Caco-2 (cell line): ENCODE measurements around the gene NMNAT2. TPM values are rescaled to one million over a fixed set of nuclear protein-coding genes. Genes with fewer than 3 reads are reported as not detected.

ENCODE experiments used
- BruUV-seq: library from RNA; stranded (reverse); fragments of 400-500 nt; replicated peaks from 2 replicates; lab custom pipeline; 2021; lab: Mats Ljungman, UMichigan
- CTCF ChIA-PET: fragments of 300-600 bp; sonication (Branson Sonifier 250); formaldehyde crosslinking; loops from one replicate; lab custom pipeline; 2022; ENCODE audit warnings: antibody characterized with exemption; lab: Charles Lee
- POLR2A ChIA-PET: fragments of 300-600 bp; sonication (Branson Sonifier 250); formaldehyde crosslinking; loops from one replicate; lab custom pipeline; 2022; ENCODE audit warnings: antibody characterized with exemption; lab: Charles Lee
- DNase-seq, 2 experiments: peaks; one replicate each; pipeline versions ENCODE4 v3.0.0 to v3.0.0-alpha.2; 2020 to 2022
- H3K27me3 ChIP-seq: replicated peaks from 2 replicates; pipeline ENCODE4 v1.6.0; 2011; ENCODE audit warnings: low read length; ENCODE audit not compliant: control insufficient read depth, insufficient read depth
- H3K36me3 ChIP-seq: 2 replicates; pipeline ENCODE4 v1.5.1; 2011; ENCODE audit warnings: low read length; ENCODE audit not compliant: control insufficient read depth, insufficient read depth
- H3K4me1 ChIP-seq: fragments of 250-450 bp; sonication (Bioruptor Pico); 2 replicates; pipeline ENCODE4 v1.5.1; 2020; ENCODE audit warnings: mild to moderate bottlenecking
- H3K4me3 ChIP-seq: 2 replicates; pipeline ENCODE4 v1.5.1; 2011; ENCODE audit warnings: low read depth, mild to moderate bottlenecking, control low read depth, low read length
- H3K9me3 ChIP-seq: fragments of 250-450 bp; sonication (Bioruptor Pico); 2 replicates; pipeline ENCODE4 v1.5.1; 2020; ENCODE audit warnings: mild to moderate bottlenecking, moderate library complexity
- H3K27ac Mint-ChIP-seq: one replicate; pipeline ENCODE4 v1.8.0; 2022; ENCODE audit warnings: mixed read lengths; ENCODE audit not compliant: unreplicated experiment
- H3K27me3 Mint-ChIP-seq: one replicate; pipeline ENCODE4 v1.8.0; 2022; ENCODE audit warnings: mixed read lengths; ENCODE audit not compliant: insufficient read depth, unreplicated experiment
- H3K36me3 Mint-ChIP-seq: one replicate; pipeline ENCODE4 v1.8.0; 2022; ENCODE audit warnings: mild to moderate bottlenecking, mixed read lengths; ENCODE audit not compliant: insufficient read depth, unreplicated experiment
- H3K4me1 Mint-ChIP-seq: one replicate; pipeline ENCODE4 v1.8.0; 2022; ENCODE audit warnings: low read depth, mixed read lengths; ENCODE audit not compliant: unreplicated experiment
- H3K4me3 Mint-ChIP-seq: one replicate; pipeline ENCODE4 v1.8.0; 2022; ENCODE audit warnings: mild to moderate bottlenecking, moderate library complexity, mixed read lengths; ENCODE audit not compliant: unreplicated experiment
- H3K9me3 Mint-ChIP-seq: one replicate; pipeline ENCODE4 v1.8.0; 2022; ENCODE audit warnings: mixed read lengths; ENCODE audit not compliant: unreplicated experiment
- intact Hi-C: fragments of 100-400 bp; cut with micrococcal nuclease; formaldehyde crosslinking; loops from one replicate; pipeline ENCODE4 v1.10.0; 2022; ENCODE audit not compliant: unreplicated experiment
- total RNA-seq: library from RNA; stranded (reverse); gene quantifications from 2 replicates; pipeline ENCODE4 v1.2.3, GENCODE V29; 2022
- TF ChIP-seq, protein P1 (sequence below), 2 experiments: fragments of 200-600 bp in 1 of 2; IDR thresholded peaks; 1 replicate in 1 of 2; 2 replicates in 1 of 2; pipeline versions ENCODE4 v1.5.1 to v1.8.0; 2011 to 2022; ENCODE audit warnings: antibody characterized with exemption in 1 of 2, control low read depth in 1 of 2, inconsistent platforms in 1 of 2, low read depth in 1 of 2, low read length in 1 of 2, mild to moderate bottlenecking in 1 of 2, moderate library complexity in 1 of 2; ENCODE audit not compliant: insufficient read depth in 1 of 2, severe bottlenecking in 1 of 2, unreplicated experiment in 1 of 2

The NMNAT2 gene
- total RNA-seq, 1 experiment from 2014 or later, result 16.4 TPM

DNA sequence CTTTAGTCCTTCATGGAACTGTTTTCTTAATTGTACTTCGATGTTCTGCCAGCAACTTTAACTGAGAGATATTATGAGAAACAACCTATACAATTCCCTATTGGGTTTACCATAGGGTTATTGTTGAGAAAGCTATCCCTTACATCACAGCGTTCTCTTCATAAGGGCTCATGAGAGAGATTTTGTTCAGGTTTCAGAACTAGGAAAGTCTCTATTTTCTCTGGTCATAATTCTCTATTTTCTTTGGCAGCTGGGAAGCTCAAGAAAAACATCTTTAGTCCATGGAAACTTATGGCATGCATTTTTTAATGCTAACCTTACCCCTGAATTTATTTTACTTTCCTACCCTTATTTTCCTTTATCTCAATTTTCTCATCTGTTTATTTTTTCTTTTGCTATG is 38.2 kb downstream of the NMNAT2 start:
- Mint-ChIP-seq H3K27me3 (no peaks in the 10 kb centered on the region), H3K4me1 (peaks cover 16% of the 10 kb centered on the region), H3K36me3 (no peaks in the 10 kb centered on the region), H3K27ac (no peak overlapping the region), H3K4me3 (no peak overlapping the region), H3K9me3 (no peaks in the 10 kb centered on the region)
- BruUV-seq, result no TSS peak
- CTCF ChIA-PET, result no interaction called here
- no peaks in the 10 kb centered on the region for H3K36me3 ChIP-seq
- TF ChIP-seq, protein P1, sequence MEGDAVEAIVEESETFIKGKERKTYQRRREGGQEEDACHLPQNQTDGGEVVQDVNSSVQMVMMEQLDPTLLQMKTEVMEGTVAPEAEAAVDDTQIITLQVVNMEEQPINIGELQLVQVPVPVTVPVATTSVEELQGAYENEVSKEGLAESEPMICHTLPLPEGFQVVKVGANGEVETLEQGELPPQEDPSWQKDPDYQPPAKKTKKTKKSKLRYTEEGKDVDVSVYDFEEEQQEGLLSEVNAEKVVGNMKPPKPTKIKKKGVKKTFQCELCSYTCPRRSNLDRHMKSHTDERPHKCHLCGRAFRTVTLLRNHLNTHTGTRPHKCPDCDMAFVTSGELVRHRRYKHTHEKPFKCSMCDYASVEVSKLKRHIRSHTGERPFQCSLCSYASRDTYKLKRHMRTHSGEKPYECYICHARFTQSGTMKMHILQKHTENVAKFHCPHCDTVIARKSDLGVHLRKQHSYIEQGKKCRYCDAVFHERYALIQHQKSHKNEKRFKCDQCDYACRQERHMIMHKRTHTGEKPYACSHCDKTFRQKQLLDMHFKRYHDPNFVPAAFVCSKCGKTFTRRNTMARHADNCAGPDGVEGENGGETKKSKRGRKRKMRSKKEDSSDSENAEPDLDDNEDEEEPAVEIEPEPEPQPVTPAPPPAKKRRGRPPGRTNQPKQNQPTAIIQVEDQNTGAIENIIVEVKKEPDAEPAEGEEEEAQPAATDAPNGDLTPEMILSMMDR (IDR thresholded peaks at IDR 0.05; ENCODE audit: insufficient read depth in 1 of 2, low read depth in 1 of 2, low read length in 1 of 2, severe bottlenecking in 1 of 2, unreplicated experiment in 1 of 2), result no peak
- H3K27me3 ChIP-seq, result no peaks in the 10 kb centered on the region
- POLR2A ChIA-PET, result no interaction called here
- DNase-seq, result no peak
- H3K4me3 ChIP-seq, result no peak overlapping the region
- H3K9me3 ChIP-seq, result no peaks in the 10 kb centered on the region
- intact Hi-C loops, result no loop called here
- peaks cover 5% of the 10 kb centered on the region; the same call in 1 of the 2 replicates for H3K4me1 ChIP-seq

DNA sequence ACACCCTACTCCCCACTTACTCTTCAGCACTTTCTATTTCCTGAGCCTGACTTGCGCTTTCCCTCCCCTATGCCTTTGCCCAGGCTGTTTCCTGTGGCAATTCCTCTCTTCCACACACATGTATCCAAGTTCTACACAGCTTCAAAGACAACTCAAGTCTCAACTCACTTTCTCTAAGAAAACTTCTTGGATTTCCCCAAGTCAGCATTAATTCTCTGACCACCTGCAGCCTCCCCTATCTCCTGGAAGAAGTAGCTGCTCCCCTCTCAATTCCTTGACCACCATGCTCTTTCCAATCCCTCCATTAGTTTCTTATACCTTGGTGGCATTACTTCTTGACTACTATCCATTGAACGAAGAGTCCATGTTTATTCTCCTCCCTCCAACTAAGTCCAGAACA is 42.8 kb downstream of the NMNAT2 start:
- H3K36me3 Mint-ChIP-seq, result no peaks in the 10 kb centered on the region
- TF ChIP-seq, protein P1 (IDR thresholded peaks at IDR 0.05; ENCODE audit: insufficient read depth in 1 of 2, low read depth in 1 of 2, low read length in 1 of 2, severe bottlenecking in 1 of 2, unreplicated experiment in 1 of 2), result no peak
- intact Hi-C loops, result loop anchor here (2.0 kb wide), 1 partner anchor 95 kb away; no protein-coding TSS in a partner anchor
- no TSS peak for BruUV-seq
- H3K27me3 ChIP-seq, result no peaks in the 10 kb centered on the region
- no peaks in the 10 kb centered on the region for H3K9me3 ChIP-seq
- no peaks in the 10 kb centered on the region for H3K36me3 ChIP-seq
- POLR2A ChIA-PET, result no interaction called here
- H3K4me3 ChIP-seq, result no peak overlapping the region
- peaks cover 13% of the 10 kb centered on the region for H3K4me1 ChIP-seq
- H3K4me1 Mint-ChIP-seq, result peaks cover 16% of the 10 kb centered on the region
- CTCF ChIA-PET, result no interaction called here
- H3K27ac Mint-ChIP-seq, result no peak overlapping the region
- no peak for DNase-seq
- H3K27me3 Mint-ChIP-seq, result no peaks in the 10 kb centered on the region
- H3K9me3 Mint-ChIP-seq, result no peaks in the 10 kb centered on the region
- no peak overlapping the region for H3K4me3 Mint-ChIP-seq

DNA sequence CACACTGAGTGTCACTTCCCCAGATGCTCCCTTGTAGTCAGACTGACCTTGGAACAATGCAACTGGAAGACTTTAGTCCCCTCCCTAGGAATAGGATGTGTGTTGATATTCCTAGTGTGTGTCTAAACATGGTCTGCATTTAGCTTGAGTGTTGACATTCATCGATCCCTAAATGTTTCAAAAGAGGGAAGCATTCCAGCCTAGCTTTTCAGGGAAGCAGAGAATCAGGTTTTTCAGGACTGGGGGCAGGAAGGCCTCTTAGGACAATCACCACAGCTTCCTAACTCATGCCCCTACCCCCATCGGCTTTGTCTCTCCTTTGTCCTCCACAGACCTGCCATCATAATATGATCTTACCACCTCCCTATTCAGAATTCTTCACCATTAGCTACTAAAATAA is 43.4 kb downstream of the NMNAT2 start:
- Histone ChIP-seq H3K9me3 (no peaks in the 10 kb centered on the region), H3K4me3 (no peak overlapping the region), H3K36me3 (no peaks in the 10 kb centered on the region), H3K4me1 (peaks cover 16% of the 10 kb centered on the region), H3K27me3 (no peaks in the 10 kb centered on the region)
- H3K36me3 Mint-ChIP-seq, result no peaks in the 10 kb centered on the region
- H3K27me3 Mint-ChIP-seq, result no peaks in the 10 kb centered on the region
- TF ChIP-seq, protein P1 (IDR thresholded peaks at IDR 0.05; ENCODE audit: insufficient read depth in 1 of 2, low read depth in 1 of 2, low read length in 1 of 2, severe bottlenecking in 1 of 2, unreplicated experiment in 1 of 2), result no peak
- H3K9me3 Mint-ChIP-seq, result no peaks in the 10 kb centered on the region
- BruUV-seq, result no TSS peak
- POLR2A ChIA-PET, result no interaction called here
- no peak overlapping the region for H3K4me3 Mint-ChIP-seq
- CTCF ChIA-PET, result no interaction called here
- intact Hi-C loops, result loop anchor here (2.0 kb wide), 1 partner anchor 96 kb away; no protein-coding TSS in a partner anchor
- H3K27ac Mint-ChIP-seq, result no peak overlapping the region
- peak; percentile 44 to 55 for DNase-seq
- peaks cover 21% of the 10 kb centered on the region for H3K4me1 Mint-ChIP-seq
